NCI-H226 (cell line): Measurements from ENCODE around the gene CBLIF.
A peak's percentile ranks its signal among the peaks of the same experiment; 100 is the strongest.
"Not testable (repeated sequence)": the region's sequence is repeated elsewhere in the genome, so short reads cannot be mapped to it uniquely, and the experiment has no call there.

Experiments used
- DNase-seq: peaks from one replicate; pipeline ENCODE4 v3.0.0-alpha.2; 2015

The CBLIF gene

DNA sequence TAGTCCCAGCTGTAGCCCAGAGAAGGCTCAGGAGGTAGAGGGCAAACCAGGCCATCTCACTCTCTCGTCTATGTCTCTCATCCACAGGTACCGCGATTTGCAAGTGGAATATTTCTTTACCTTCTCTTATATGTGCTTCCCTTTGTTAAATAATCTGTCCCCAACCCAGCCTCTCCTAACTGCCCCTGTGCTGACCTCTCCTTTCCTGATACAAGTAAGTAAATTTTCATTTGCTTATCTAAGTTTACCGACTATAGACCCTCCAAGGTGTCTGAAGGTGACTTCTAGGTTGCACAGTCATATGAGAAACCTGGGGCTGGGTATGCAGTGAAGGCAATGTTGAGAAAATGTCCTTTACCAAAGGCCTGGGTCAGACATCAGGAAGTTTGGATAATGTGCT is at the start of gene CBLIF:
CBLIF (minus strand) TSS at position 101 of the 400 bp plus-strand sequence; CDS start at position 55, 46 bp downstream.
- DNase-seq, result no peak

DNA sequence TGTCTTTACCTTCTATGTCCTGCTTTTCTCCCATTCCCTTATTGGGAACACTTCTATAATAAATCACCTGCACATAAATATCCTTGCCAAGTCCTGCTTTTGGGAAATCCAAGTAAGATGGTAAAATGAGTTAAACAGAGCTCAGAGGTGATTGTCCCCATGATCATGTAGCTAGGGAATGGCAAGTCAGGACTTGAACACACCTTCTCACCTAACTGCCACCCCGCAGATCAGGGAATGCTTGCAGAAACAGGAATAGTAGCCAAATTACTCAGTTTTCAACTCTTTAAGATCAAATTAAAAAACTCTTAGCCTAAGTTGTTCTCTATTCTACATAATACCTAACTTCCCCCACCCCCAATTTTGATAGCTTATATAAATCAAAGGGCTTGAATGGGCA is 49.3 kb upstream of the CBLIF start:
- DNase-seq, result no peak

GRCh38 chr11:59891781-59892181 is 46.5 kb upstream of the CBLIF start:
- peak; percentile 3 for DNase-seq

- not testable (repeated sequence) for DNase-seq
These were observed 41.9 kb upstream of the CBLIF start for GRCh38 chr11:59887156-59887555.

DNA sequence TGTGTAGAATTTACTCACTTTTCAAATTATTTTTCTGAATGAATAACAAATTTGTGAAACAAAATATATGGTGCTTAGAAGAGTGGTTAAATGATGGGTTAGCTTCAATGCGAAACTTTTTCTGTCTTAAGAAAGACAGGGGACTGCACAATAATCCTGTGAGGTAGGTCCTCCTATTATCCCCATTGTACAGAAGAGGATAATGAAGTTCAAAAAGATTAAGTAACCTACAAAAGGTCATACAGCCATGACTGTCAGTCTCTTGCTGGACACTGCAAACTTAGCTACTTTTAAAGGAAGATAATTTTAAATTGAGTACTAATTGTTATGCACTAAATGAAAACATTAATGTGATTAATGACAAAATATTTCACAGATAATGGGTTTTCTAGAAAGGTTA is 38.3 kb upstream of the CBLIF start:
- DNase-seq, result no peak

DNA sequence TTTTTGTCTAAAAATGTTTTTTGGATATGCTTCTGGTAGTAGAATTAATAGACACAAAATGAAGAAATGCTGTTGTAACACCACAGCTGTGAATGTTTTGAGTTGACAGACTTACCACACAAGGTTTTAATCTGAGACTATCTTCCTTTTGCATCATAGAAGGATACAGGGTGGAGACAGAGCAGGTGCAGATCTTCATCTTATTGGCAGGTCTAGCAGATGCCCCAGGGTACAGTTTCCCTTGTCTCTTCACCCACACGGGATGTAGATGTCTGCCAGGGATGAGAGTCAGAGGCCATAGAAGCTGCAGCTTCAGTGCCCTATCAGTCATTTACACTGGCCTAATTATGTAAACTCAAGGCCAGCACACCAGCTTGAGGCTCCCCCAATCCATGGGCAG is 34.3 kb upstream of the CBLIF start:
- DNase-seq, result no peak

DNA sequence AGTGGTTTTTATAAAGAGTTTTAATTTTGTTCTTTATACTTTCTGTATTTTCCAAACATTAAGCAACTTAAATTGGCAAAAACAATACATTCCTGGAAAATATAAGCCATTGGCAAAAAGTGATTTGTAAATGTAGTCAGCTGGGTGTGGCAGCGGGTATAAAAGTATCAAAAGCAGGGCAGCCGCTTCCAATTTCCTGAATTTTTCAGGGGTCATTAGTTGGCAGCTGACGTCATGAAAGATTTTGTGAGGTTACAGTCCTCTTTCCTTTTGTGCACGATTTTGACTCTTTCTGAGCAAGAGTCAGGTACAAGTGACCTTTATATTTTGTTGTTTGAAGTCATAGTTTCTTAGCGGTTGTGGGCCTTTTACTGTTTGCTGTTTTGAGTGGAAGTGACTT is 33.3 kb upstream of the CBLIF start, which contains the start of gene OOSP3:
OOSP3 (plus strand) TSS at position 208 of the 400 bp plus-strand sequence; CDS start at position 235, 27 bp downstream.
- DNase-seq, result no peak

- DNase-seq, result no peak
These were observed 32.5 kb upstream of the CBLIF start for GRCh38 chr11:59877784-59878183.

DNA sequence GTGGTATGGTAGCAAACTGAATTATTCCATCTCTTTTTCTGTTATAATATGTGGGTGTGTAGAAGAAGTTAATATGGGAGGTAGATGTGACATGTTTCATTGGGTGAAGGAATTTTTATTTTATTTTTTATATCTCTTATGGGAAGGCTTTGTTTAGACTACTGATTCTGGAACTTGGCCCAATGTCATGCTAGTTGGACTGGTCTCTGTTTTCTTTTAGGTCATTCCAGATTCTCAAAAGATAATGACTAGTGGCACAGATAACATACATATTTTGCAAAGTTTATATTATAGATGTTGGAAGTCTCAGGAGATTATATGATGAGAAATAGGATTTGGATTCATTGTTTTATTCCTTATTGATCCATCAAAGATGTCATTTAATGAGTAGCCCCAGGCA is 32.0 kb upstream of the CBLIF start:
- DNase-seq, result no peak

GRCh38 chr11:59875856-59876519 is 30.7 kb upstream of the CBLIF start:
- DNase-seq, result no peak

DNA sequence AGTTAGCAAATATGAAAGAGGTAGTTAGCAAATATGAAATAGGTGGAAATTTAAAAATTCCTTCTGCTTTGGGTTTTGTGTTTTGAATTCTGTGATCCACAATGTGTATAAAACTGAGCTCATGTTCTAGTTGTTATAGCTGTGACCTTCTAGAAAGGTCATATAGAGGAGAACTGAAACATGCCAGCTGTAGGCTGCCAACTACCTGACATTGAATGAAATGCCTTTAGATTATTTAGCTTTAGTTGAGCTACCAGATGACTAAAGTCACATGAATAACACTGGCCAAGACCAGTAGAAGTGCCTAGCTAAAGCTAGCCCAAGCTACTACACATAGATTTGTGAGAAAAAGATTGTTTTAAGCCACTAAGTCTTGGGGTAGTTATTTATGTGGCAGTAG is 26.8 kb upstream of the CBLIF start:
- no peak for DNase-seq

GRCh38 chr11:59867946-59868345 is 22.6 kb upstream of the CBLIF start:
- DNase-seq, result no peak

DNA sequence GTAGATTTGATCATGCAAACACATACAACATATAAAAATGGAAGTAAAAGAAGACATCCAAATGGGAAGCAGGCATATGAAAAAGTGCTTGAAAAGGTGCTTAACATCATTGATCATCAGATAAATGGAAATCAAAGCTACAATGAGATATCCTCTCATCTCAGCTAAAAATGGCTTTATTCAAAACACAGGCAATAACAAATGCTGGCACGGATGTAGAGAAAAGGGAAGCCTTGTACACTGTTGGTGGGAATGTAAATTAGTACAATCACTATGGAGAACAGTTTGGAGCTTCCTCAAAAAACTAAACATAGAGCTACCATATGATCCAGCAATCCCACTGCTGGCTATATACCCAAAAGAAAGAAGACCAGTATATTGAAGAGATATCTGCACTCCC is 21.5 kb upstream of the CBLIF start:
- no peak for DNase-seq

DNA sequence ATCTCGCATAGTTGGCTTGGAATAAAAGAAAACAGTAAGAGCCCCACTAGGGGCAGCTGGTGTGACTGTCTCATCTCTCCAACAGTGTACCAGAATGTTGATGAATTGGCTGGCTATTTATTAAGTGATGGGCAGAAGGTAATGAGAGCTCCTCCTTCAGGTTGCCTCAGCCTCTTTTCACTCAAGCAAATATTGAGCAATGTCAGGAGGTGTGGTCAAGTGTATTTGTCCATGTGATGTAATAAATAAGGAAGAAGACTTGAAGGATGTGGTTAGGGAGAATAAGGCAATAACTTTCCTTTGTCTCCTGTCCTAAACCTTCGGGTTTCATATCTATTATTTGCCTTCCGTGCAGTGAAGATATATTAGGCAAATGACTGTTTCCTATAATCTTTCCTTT is 21.1 kb upstream of the CBLIF start, which contains the start of gene TCN1:
TCN1 (minus strand) TSS at position 91 of the 400 bp plus-strand sequence; CDS start at position 74, 17 bp downstream.
- DNase-seq, result peak; percentile 15

DNA sequence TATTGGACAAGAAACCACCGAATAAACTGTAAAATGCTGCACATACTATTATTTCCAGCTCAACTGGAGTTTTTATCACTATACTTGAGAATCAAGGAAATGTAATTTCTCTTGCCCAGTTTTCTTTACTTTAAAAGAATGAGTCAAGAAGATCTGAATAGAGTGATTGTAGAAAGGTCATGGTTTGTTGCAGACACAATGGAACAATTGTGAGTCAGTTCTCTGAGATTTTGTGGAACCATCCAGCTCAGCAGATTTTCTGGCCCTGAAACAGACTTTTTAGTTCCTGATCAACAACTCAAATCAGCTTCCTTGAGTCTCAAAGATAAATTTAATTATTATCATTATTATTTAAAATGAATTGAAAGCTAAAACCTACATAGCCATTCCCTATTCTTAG is 19.7 kb upstream of the CBLIF start:
- no peak for DNase-seq

GRCh38 chr11:59862252-59862651 is 17.0 kb upstream of the CBLIF start:
- DNase-seq, result no peak

DNA sequence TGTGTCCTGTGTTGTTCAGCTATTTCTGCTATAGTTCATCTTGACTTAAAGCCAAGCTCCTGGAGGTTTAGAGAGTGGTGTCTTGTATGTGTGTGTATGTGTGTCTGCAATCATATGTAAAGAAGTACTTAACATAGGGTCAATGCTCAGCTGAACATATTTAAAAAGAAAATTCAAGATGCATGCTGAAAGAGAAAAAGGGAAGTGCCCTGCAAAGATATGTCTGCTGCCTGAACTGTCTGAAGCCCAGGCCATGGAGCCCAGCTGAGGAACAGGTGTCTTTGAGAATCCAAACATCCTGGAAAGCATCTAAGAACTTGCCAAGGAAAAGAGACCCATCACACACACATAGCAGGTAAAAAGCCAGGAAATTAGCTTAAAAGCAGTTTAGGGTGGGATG is 14.4 kb upstream of the CBLIF start:
- no peak for DNase-seq

GRCh38 chr11:59857439-59858434 is 12.4 kb upstream of the CBLIF start:
- DNase-seq, result peak; percentile 62

- DNase-seq, result no peak
These were observed 9.6 kb upstream of the CBLIF start for GRCh38 chr11:59854871-59855270.

DNA sequence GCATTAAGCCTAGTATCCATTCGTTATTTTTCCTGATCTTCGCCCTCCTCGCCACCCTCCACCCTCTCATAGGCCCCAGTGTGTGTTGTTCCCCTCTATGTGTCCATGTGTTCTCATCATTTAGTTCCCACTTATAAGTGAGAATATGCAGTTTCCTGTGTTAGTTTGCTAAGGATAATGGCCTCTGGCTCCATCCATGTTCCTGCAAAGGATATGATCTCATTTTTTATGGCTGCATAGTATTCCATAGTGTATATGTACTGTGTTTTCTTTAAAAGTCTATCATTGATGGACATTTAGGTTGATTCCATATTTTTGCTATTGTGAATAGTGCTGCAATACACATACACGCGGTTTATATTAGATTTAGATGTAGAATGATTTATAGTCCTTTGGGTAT is 6.1 kb upstream of the CBLIF start:
- DNase-seq, result not testable (repeated sequence)

DNA sequence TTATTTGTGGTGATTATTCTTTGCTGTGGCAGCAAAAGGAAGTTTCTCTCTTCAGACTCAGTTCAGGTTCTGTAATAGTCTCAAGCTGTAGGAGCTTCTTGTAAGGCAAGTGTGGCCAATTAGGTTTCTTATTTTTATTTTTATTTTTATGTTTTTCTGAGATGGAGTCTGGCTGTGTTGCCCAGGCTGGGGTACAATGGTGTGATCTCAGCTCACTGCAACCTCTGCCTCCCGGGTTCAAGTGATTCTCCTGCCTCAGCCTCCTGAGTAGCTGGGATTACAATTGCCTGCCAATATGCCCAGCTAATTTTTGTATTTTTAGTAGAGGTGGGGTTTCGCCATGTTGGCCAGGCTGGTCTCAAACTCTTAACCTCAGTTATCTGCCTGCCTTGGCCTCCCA is 4.3 kb upstream of the CBLIF start:
- DNase-seq, result not testable (repeated sequence)

DNA sequence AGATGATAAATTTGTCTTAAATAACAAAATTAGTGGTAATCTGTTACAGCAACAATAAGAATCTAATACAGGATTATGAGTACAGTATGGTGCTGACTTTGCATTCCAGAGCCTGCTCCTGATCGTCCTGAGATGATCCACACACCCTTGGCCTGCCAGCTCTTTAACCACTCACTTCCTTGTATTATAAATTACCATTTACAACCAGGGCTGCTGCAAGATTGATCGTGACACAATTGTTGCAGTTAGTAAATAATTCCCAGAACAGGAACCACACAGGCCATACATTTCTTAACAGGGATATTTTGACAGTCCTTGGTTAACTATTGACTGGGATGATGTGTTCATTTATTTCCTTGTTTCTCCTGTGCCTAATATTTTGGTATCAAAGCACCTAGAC is 3.8 kb upstream of the CBLIF start:
- DNase-seq, result no peak

- DNase-seq, result not testable (repeated sequence)
These were observed 3.1 kb upstream of the CBLIF start for GRCh38 chr11:59848439-59848838.

- no peak for DNase-seq
These were observed 2.3 kb upstream of the CBLIF start for GRCh38 chr11:59847626-59848025.
